Measurements from ENCODE around the gene INTS7.

Gene INTS7

DNA sequence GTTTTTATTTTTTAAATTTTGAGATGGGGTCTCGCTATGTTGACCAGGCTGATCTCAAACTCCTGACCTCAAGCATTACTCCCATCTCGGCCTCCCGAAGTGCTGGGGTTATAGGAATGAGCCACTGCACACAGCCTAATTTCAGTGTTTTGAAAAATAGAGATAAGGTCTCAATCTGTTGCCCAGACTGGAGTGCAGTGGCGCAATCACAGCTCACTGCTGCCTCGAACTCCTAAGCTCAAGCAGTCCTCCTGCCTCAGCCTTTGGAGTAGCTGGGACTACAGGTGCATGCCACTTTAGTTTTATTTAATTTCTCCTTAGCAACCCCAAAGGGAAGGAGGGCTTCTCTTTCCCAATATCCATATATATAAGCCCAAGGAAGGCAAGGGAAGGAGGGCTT is 141.0 kb downstream of the INTS7 start:
- H3K4me3 ChIP-seq (ENCODE audit: low read depth, low read length), result no peak overlapping the region
- TF ChIP-seq, protein P1, sequence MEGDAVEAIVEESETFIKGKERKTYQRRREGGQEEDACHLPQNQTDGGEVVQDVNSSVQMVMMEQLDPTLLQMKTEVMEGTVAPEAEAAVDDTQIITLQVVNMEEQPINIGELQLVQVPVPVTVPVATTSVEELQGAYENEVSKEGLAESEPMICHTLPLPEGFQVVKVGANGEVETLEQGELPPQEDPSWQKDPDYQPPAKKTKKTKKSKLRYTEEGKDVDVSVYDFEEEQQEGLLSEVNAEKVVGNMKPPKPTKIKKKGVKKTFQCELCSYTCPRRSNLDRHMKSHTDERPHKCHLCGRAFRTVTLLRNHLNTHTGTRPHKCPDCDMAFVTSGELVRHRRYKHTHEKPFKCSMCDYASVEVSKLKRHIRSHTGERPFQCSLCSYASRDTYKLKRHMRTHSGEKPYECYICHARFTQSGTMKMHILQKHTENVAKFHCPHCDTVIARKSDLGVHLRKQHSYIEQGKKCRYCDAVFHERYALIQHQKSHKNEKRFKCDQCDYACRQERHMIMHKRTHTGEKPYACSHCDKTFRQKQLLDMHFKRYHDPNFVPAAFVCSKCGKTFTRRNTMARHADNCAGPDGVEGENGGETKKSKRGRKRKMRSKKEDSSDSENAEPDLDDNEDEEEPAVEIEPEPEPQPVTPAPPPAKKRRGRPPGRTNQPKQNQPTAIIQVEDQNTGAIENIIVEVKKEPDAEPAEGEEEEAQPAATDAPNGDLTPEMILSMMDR (IDR thresholded peaks at IDR 0.05; ENCODE audit: borderline replicate concordance, insufficient read depth, low read depth, low read length), result no peak

- TF ChIP-seq, protein P1 (IDR thresholded peaks at IDR 0.05; ENCODE audit: borderline replicate concordance, insufficient read depth, low read depth, low read length), result no peak
- H3K4me3 ChIP-seq (ENCODE audit: low read depth, low read length), result no peak overlapping the region
Observed at GRCh38 chr1:211893260-211893659, 142.1 kb downstream of the INTS7 start.

DNA sequence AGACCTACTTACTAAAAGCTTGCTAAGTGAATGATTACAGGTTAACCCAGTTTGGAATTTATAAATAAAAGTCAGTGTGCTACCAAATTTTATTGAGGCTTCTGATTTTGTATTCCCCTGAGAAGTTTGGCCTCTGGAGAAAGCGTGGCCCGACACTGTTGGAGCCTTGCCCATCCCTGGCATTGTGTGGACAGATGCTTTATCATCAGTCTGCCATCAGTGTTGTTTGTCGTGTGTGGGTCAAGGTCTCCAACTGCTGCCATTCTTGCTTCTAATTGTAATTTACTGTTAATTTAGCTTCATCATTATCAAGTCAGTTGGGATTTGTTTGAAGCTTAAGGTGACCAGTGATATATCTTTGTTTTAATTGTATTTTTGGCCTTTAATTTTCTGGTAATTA is 142.8 kb downstream of the INTS7 start:
- TF ChIP-seq, protein P1 (IDR thresholded peaks at IDR 0.05; ENCODE audit: borderline replicate concordance, insufficient read depth, low read depth, low read length), result no peak
- H3K4me3 ChIP-seq (ENCODE audit: low read depth, low read length), result no peak overlapping the region

GRCh38 chr1:211891708-211892107 is 143.6 kb downstream of the INTS7 start:
- TF ChIP-seq, protein P1 (IDR thresholded peaks at IDR 0.05; ENCODE audit: borderline replicate concordance, insufficient read depth, low read depth, low read length), result no peak
- no peak overlapping the region for H3K4me3 ChIP-seq (ENCODE audit: low read depth, low read length)
